ENCODE results near the gene LRP6.

- no peak for TF ChIP-seq POLR2AphosphoS5 (IDR thresholded peaks at IDR 0.05; ENCODE audit: low read depth, low read length)
- no peak for TF ChIP-seq CTCF (IDR thresholded peaks at IDR 0.05)
Measured at GRCh38 chr12:12127304-12127703, 139.5 kb downstream of the LRP6 start.

All from Panc1 (cell line).